ENCODE data around the gene PCBD1. TPM values are rescaled to one million over a fixed set of nuclear protein-coding genes. Genes with fewer than 3 reads are reported as not detected.
A peak's percentile ranks its signal among the peaks of the same experiment; 100 is the strongest.

Gene PCBD1
- polyA plus RNA-seq, 3 donors = 18.0 to 28.3 (median 21.3) TPM

DNA sequence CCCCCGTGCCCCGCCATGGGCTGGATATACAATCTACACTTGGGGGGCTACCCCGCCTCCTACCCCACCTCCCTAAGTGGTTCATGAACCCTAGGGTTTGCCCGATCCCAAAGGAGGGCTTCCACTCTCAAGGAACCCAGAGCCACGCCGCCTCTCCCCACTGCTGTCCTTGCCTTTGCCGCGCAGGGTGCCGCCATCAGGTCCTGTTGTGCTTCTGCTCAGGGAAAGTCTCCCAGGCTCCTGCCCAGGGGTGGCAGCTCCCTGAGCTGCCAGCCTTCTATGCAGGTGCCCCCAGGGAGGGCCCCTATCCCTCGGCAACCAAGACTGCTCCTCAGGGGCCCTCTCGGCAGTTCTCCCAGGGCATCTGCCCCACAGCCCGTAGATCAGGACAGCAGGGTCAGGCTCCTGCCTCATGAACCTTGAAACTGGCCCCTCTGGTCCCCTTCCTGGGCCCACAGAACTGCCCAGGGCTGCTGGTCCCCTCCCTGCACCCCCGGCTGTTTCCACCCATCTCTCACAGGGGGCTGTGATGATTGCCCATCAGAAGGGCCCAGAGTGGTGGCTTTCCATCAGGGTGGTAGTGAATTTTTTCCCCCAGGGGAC lies 13.0 kb upstream of the PCBD1 start:
- Histone ChIP-seq H3K9me3 (replicated peaks in 1 of 2; ENCODE audit: control insufficient read depth in 1 of 2, insufficient read depth in 1 of 2, low read length in 2 of 2) (no peaks in the 10 kb centered on the region), H2AFZ (ENCODE audit: insufficient read depth, low read depth, low read length, poor library complexity, severe bottlenecking) (no peak overlapping the region), H3K79me2 (ENCODE audit: insufficient read depth, low read length) (no peaks in the 10 kb centered on the region), H3K9ac (ENCODE audit: insufficient read depth, low read length, poor library complexity, severe bottlenecking) (no peak overlapping the region), H3K4me1 (ENCODE audit: control insufficient read depth in 1 of 2, insufficient read depth in 2 of 2, low read length in 2 of 2) (no peaks in the 10 kb centered on the region), H3K27me3 (ENCODE audit: control insufficient read depth in 2 of 2, insufficient read depth in 2 of 2, low read length in 2 of 2) (no peaks in the 10 kb centered on the region), H4K20me1 (ENCODE audit: insufficient read depth, low read length) (no peaks in the 10 kb centered on the region), H3K36me3 (replicated peaks in 1 of 2; ENCODE audit: control insufficient read depth in 1 of 2, insufficient read depth in 2 of 2, low read length in 2 of 2) (no peaks in the 10 kb centered on the region), H3K4me3 (replicated peaks in 1 of 3; ENCODE audit: low read depth in 2 of 3, low read length in 3 of 3) (no peak overlapping the region), H3K27ac (ENCODE audit: low read depth in 1 of 2, low read length in 2 of 2) (no peak overlapping the region), H3K4me2 (replicated peaks; ENCODE audit: extremely low read depth, low read length, poor library complexity, severe bottlenecking) (no peak overlapping the region)
- H3K9me3 Mint-ChIP-seq = peaks cover 0 to 3% (median 0%) of the 10 kb centered on the region in 7 donors
- no peaks in the 10 kb centered on the region for H3K36me3 Mint-ChIP-seq
- DNase-seq = no peak
- no peak overlapping the region for H3K4me3 Mint-ChIP-seq
- peaks cover 2 to 14% (median 3%) of the 10 kb centered on the region in 3 donors for H3K27me3 Mint-ChIP-seq (ENCODE audit: low read depth in 3 of 3)
- H3K27ac Mint-ChIP-seq = peak overlapping the region in 1 of 7 donors; percentile 68
- TF ChIP-seq, protein P1, sequence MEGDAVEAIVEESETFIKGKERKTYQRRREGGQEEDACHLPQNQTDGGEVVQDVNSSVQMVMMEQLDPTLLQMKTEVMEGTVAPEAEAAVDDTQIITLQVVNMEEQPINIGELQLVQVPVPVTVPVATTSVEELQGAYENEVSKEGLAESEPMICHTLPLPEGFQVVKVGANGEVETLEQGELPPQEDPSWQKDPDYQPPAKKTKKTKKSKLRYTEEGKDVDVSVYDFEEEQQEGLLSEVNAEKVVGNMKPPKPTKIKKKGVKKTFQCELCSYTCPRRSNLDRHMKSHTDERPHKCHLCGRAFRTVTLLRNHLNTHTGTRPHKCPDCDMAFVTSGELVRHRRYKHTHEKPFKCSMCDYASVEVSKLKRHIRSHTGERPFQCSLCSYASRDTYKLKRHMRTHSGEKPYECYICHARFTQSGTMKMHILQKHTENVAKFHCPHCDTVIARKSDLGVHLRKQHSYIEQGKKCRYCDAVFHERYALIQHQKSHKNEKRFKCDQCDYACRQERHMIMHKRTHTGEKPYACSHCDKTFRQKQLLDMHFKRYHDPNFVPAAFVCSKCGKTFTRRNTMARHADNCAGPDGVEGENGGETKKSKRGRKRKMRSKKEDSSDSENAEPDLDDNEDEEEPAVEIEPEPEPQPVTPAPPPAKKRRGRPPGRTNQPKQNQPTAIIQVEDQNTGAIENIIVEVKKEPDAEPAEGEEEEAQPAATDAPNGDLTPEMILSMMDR (IDR thresholded peaks at IDR 0.05) = no peak
- intact Hi-C loops (cut with micrococcal nuclease) = no loop called here
- WGBS (ENCODE audit: insufficient coverage) = 87% methylated on average over 9 of the region's 13 CpGs
- no peaks in the 10 kb centered on the region for H3K4me1 Mint-ChIP-seq

DNA sequence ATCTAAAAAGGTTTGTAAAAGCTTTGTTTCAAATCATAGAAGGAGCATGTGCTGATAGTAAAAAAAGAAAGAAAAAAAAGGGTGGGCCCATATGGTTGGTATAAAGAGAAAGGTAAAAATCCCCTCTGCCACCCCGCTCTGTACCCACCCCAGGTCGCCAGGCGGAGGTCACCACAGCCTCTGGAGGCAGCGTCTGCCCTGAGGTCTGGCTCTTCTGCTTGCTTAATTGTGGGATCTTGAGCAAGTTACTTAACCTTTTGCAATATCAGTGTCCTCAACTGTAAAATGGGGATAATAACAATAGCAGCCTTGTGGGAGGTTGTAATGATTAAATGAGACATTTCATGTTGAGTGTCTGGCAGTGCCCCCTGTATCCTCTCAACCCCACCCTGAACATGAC lies 10.7 kb upstream of the PCBD1 start:
- no peaks in the 10 kb centered on the region for H4K20me1 ChIP-seq (ENCODE audit: insufficient read depth, low read length)
- no peaks in the 10 kb centered on the region for H3K79me2 ChIP-seq (ENCODE audit: insufficient read depth, low read length)
- WGBS (ENCODE audit: insufficient coverage) = no CpG with 5 or more reads among the region's 4 CpGs
- Mint-ChIP-seq H3K27me3 (ENCODE audit: low read depth in 3 of 3) (peaks cover 0 to 11% (median 3%) of the 10 kb centered on the region in 3 donors), H3K9me3 (peaks cover 0 to 3% (median 0%) of the 10 kb centered on the region in 7 donors), H3K4me1 (no peaks in the 10 kb centered on the region), H3K4me3 (no peak overlapping the region), H3K27ac (no peak overlapping the region), H3K36me3 (no peaks in the 10 kb centered on the region)
- H3K4me3 ChIP-seq (replicated peaks in 1 of 3; ENCODE audit: low read depth in 2 of 3, low read length in 3 of 3) = no peak overlapping the region
- H2AFZ ChIP-seq (ENCODE audit: insufficient read depth, low read depth, low read length, poor library complexity, severe bottlenecking) = no peak overlapping the region
- no peaks in the 10 kb centered on the region for H3K4me1 ChIP-seq (ENCODE audit: control insufficient read depth in 1 of 2, insufficient read depth in 2 of 2, low read length in 2 of 2)
- TF ChIP-seq, protein P1 (IDR thresholded peaks at IDR 0.05) = no peak
- no peak overlapping the region for H3K27ac ChIP-seq (ENCODE audit: low read depth in 1 of 2, low read length in 2 of 2)
- intact Hi-C loops (cut with micrococcal nuclease) = no loop called here
- H3K9me3 ChIP-seq (replicated peaks in 1 of 2; ENCODE audit: control insufficient read depth in 1 of 2, insufficient read depth in 1 of 2, low read length in 2 of 2) = no peaks in the 10 kb centered on the region
- no peak for DNase-seq
- no peaks in the 10 kb centered on the region for H3K36me3 ChIP-seq (replicated peaks in 1 of 2; ENCODE audit: control insufficient read depth in 1 of 2, insufficient read depth in 2 of 2, low read length in 2 of 2)
- H3K4me2 ChIP-seq (replicated peaks; ENCODE audit: extremely low read depth, low read length, poor library complexity, severe bottlenecking) = no peak overlapping the region
- no peak overlapping the region for H3K9ac ChIP-seq (ENCODE audit: insufficient read depth, low read length, poor library complexity, severe bottlenecking)
- H3K27me3 ChIP-seq (ENCODE audit: control insufficient read depth in 2 of 2, insufficient read depth in 2 of 2, low read length in 2 of 2) = no peaks in the 10 kb centered on the region
